Muscle of leg (tissue), 11 donors: ENCODE measurements around the gene MAGI2. TPM values are rescaled to one million over a fixed set of nuclear protein-coding genes. Genes with fewer than 3 reads are reported as not detected.

Source experiments
- DNase-seq: peaks from one replicate; pipeline ENCODE4 v3.0.0; 2013
- H3K27ac ChIP-seq: one replicate; pipeline ENCODE4 v1.5.1; 2013; ENCODE audit warnings: mild to moderate bottlenecking, low read length, control low read depth
- H3K27me3 ChIP-seq: one replicate; pipeline ENCODE4 v1.6.1; 2013; ENCODE audit warnings: low read length; ENCODE audit not compliant: control insufficient read depth, insufficient read depth
- H3K36me3 ChIP-seq: one replicate; pipeline ENCODE4 v1.6.1; 2013; ENCODE audit warnings: low read length; ENCODE audit not compliant: control insufficient read depth, insufficient read depth
- H3K4me1 ChIP-seq: one replicate; pipeline ENCODE4 v1.6.1; 2013; ENCODE audit warnings: low read length; ENCODE audit not compliant: control insufficient read depth, insufficient read depth
- H3K4me3 ChIP-seq: one replicate; pipeline ENCODE4 v1.5.1; 2013; ENCODE audit warnings: low read length, control low read depth
- H3K9me3 ChIP-seq: replicated peaks from 2 replicates; pipeline ENCODE4 v1.6.1; 2013; ENCODE audit warnings: low read depth, low read length; ENCODE audit not compliant: control insufficient read depth
- WGBS: methylation state at CpG from one replicate; pipeline ENCODE4 v1.1.5; 2013; ENCODE audit warnings: missing lambda C conversion rate; ENCODE audit not compliant: insufficient coverage; 5-methylcytosine and 5-hydroxymethylcytosine counted together
- polyA plus RNA-seq, 8 donors: library from polyadenylated mRNA; unstranded; fragments of 120-200 nt; gene quantifications; one replicate each; pipeline versions ENCODE4 v1.2.1 to v1.2.3, GENCODE V29; 2013; ENCODE audit warnings: inconsistent platforms in 1 of 8, low replicate concordance in 1 of 8; ENCODE audit not compliant: insufficient read length in 8 of 8, insufficient read depth in 1 of 8
- total RNA-seq: library from RNA; stranded (reverse); fragments of 120-200 nt; gene quantifications from one replicate; pipeline ENCODE4 v1.2.4, GENCODE V29; 2013

MAGI2 gene
- total and polyA plus RNA-seq, 9 donors, result 3.5 to 6.3 (median 5.2) TPM

GRCh38 chr7:78493401-78493800 lies 960.1 kb downstream of the MAGI2 start:
- H3K4me3 ChIP-seq, result no peak overlapping the region
- no CpG with 5 or more reads among the region's 3 CpGs for WGBS
- peak; percentile 25 for DNase-seq
- no peaks in the 10 kb centered on the region for H3K9me3 ChIP-seq
- H3K27ac ChIP-seq, result no peak overlapping the region
- no peaks in the 10 kb centered on the region for H3K36me3 ChIP-seq
- H3K27me3 ChIP-seq, result no peaks in the 10 kb centered on the region
- no peaks in the 10 kb centered on the region for H3K4me1 ChIP-seq

- Histone ChIP-seq H3K27ac (no peak overlapping the region), H3K9me3 (no peaks in the 10 kb centered on the region), H3K27me3 (no peaks in the 10 kb centered on the region), H3K36me3 (no peaks in the 10 kb centered on the region), H3K4me3 (no peak overlapping the region), H3K4me1 (no peaks in the 10 kb centered on the region)
- no peak for DNase-seq
- WGBS, result no CpG with 5 or more reads among the region's 1 CpG
Observed at GRCh38 chr7:78492146-78492545, 961.3 kb downstream of the MAGI2 start.

DNA sequence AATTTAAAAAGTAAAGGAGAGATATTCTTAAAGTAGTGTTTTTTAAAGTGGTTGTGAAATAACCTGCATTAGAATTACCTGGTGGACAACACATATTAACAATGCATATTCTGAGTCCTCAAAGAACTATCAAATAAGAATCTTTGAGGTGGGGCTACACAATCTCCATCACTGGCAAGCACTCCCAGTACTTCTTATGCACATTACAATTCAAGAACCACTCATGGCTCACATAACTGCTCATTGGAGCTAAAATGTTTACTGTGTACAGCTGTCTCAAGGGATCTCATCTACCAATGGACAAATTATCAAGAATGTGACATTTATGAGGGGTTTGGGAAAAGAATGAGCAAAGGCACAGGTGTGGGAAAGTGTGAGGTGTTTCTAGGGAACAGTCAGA lies 962.9 kb downstream of the MAGI2 start:
- Histone ChIP-seq H3K4me1 (no peaks in the 10 kb centered on the region), H3K9me3 (no peaks in the 10 kb centered on the region), H3K27me3 (no peaks in the 10 kb centered on the region), H3K27ac (no peak overlapping the region), H3K36me3 (no peaks in the 10 kb centered on the region), H3K4me3 (no peak overlapping the region)
- no peak for DNase-seq

GRCh38 chr7:78489476-78490240 lies 963.8 kb downstream of the MAGI2 start:
- Histone ChIP-seq H3K27ac (peak overlapping the region; percentile 0), H3K4me3 (peak overlapping the region; percentile 16), H3K36me3 (no peaks in the 10 kb centered on the region), H3K9me3 (no peaks in the 10 kb centered on the region), H3K4me1 (no peaks in the 10 kb centered on the region), H3K27me3 (no peaks in the 10 kb centered on the region)
- WGBS, result 27% methylated on average over 2 of the region's 5 CpGs
- DNase-seq, result peak; percentile 70

DNA sequence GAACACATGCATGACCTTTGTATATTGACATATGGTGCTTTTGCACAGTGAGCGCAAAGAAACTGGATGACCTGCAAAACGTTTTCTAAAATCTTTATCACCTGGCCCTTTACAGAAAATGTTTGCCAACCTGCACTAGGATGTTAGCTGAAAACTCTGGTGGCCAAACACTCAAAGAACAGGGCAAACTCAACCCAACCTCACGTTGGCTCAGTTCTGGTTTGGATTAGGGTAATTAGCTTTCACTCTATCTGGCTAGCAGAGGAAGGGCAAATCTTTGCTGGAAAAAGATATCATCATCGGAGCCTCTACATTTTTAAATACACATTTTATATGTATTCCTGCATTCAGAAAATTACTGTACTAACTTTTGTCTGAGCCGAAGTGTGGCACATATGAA lies 966.0 kb downstream of the MAGI2 start:
- Histone ChIP-seq H3K27me3 (no peaks in the 10 kb centered on the region), H3K9me3 (no peaks in the 10 kb centered on the region), H3K27ac (no peak overlapping the region), H3K4me3 (no peak overlapping the region), H3K36me3 (no peaks in the 10 kb centered on the region), H3K4me1 (no peaks in the 10 kb centered on the region)
- WGBS, result no CpG with 5 or more reads among the region's 5 CpGs
- DNase-seq, result no peak

- no CpG with 5 or more reads among the region's 2 CpGs for WGBS
- Histone ChIP-seq H3K36me3 (no peaks in the 10 kb centered on the region), H3K4me3 (no peak overlapping the region)
Observed at GRCh38 chr7:78479348-78479747, 974.1 kb downstream of the MAGI2 start.

GRCh38 chr7:78476851-78477405 lies 976.5 kb downstream of the MAGI2 start:
- DNase-seq, result no peak
- H3K36me3 ChIP-seq, result no peaks in the 10 kb centered on the region
- WGBS, result no CpG with 5 or more reads among the region's 2 CpGs
- no peaks in the 10 kb centered on the region for H3K27me3 ChIP-seq
- H3K4me3 ChIP-seq, result no peak overlapping the region
- no peaks in the 10 kb centered on the region for H3K4me1 ChIP-seq
- no peak overlapping the region for H3K27ac ChIP-seq
- H3K9me3 ChIP-seq, result no peaks in the 10 kb centered on the region

More at GRCh38 chr7:78479348-78479747, 974.1 kb downstream of the MAGI2 start:
- Histone ChIP-seq H3K27ac (no peak overlapping the region), H3K27me3 (no peaks in the 10 kb centered on the region), H3K4me1 (no peaks in the 10 kb centered on the region), H3K9me3 (no peaks in the 10 kb centered on the region)
- DNase-seq, result no peak

DNA sequence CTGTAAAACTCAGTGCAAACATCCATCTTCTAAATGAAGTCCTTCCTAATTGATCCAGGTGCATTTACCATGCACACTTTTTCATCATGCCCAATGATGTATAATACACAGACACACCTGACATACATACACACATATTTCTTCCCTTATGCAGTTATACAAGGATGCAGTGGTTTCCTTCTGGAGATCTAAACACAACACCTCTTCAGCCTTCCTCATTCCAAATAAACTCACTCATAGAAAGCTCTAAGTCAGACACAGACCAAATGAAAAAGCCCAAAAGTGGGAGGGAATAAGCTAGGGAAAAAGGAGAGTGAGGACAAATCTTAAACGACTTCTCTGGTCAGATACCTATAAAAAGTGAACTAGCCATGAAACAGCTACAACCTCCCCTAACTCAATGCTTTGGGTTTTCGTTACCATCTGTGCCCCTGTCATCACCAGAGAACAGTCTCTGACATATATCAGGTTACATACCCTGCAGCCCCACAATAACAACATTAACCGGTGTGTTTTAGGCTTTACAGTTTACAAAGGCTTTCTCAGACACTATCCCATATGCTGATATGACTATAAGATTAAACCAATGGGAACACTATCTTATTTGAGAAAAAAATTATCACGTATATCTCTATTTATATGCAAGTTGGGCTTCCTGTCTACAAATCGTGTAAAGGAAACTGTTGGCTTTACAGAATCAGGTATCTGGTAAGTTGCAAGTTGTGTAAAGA lies 979.7 kb downstream of the MAGI2 start:
- Histone ChIP-seq H3K27me3 (no peaks in the 10 kb centered on the region), H3K4me3 (no peak overlapping the region), H3K9me3 (no peaks in the 10 kb centered on the region), H3K27ac (no peak overlapping the region), H3K36me3 (no peaks in the 10 kb centered on the region), H3K4me1 (no peaks in the 10 kb centered on the region)
- no peak for DNase-seq
- 67% methylated on average over 1 of the region's 5 CpGs for WGBS

GRCh38 chr7:78473021-78473420 lies 980.4 kb downstream of the MAGI2 start:
- Histone ChIP-seq H3K4me3 (no peak overlapping the region), H3K27ac (no peak overlapping the region), H3K36me3 (no peaks in the 10 kb centered on the region), H3K9me3 (no peaks in the 10 kb centered on the region), H3K27me3 (no peaks in the 10 kb centered on the region), H3K4me1 (no peaks in the 10 kb centered on the region)
- no CpG with 5 or more reads among the region's 1 CpG for WGBS
- DNase-seq, result peak; percentile 47

DNA sequence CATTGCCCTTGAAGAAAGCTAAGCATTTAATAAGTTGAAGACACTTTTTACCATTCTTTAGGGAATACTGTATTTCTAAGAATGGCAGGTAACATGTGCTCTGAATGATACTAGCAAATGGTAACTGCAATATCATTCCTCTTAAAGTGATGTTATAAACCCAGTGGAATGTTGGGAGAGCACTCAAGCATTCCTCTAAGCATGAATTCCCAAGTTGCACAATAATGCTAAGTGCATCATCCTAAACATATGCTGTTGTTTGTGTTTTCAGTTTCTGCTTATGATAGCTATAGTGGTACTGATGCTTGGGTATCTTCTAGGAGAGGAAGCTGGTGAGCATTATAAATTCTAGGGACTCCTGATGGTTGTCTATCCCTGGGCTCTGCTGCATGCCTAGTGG lies 980.9 kb downstream of the MAGI2 start:
- Histone ChIP-seq H3K36me3 (no peaks in the 10 kb centered on the region), H3K27me3 (no peaks in the 10 kb centered on the region)
- peak; percentile 32 for DNase-seq

More for the DNA sequence above, 980.9 kb downstream of the MAGI2 start:
- Histone ChIP-seq H3K4me3 (no peak overlapping the region), H3K4me1 (no peaks in the 10 kb centered on the region), H3K27ac (no peak overlapping the region), H3K9me3 (no peaks in the 10 kb centered on the region)
